Rectal smooth muscle tissue (tissue), 1 donor: ENCODE results near the gene TP63.
"Not testable (repeated sequence)": the region's sequence is repeated elsewhere in the genome, so short reads cannot be mapped to it uniquely, and the experiment has no call there.

Experiments used
- H3K27ac ChIP-seq: one replicate; pipeline ENCODE4 v1.7.0; 2013; ENCODE audit warnings: low read depth, low read length, inconsistent platforms
- H3K27me3 ChIP-seq: one replicate; pipeline ENCODE4 v1.7.0; 2013; ENCODE audit warnings: low read length; ENCODE audit not compliant: control insufficient read depth, insufficient read depth
- H3K36me3 ChIP-seq: one replicate; pipeline ENCODE4 v1.7.0; 2013; ENCODE audit warnings: low read length; ENCODE audit not compliant: control insufficient read depth, insufficient read depth
- H3K4me1 ChIP-seq: one replicate; pipeline ENCODE4 v1.7.0; 2013; ENCODE audit warnings: low read length; ENCODE audit not compliant: control insufficient read depth, insufficient read depth
- H3K4me3 ChIP-seq: one replicate; pipeline ENCODE4 v1.7.0; 2013; ENCODE audit warnings: low read length
- H3K9ac ChIP-seq: one replicate; pipeline ENCODE4 v1.7.0; 2013; ENCODE audit warnings: low read length

TP63 gene

DNA sequence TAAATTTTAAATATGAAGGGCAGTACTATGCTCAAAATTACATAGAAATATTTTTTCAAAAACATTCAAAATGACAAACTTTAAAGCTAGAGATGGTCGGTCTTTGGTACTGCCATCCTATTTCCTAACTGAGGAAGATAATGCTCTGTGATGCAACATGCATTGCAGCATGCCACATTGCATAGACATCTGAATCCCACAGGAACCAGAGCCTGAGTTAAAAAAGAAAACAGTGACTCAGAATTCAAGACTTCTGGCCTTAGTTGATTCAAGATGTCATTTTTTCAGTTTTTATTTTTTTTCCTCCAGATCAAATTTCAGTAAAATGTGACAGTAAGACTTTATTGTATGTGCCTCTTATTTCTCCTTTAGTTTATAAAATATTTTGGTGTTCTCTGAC lies 33.1 kb downstream of the TP63 start:
- H3K27me3 ChIP-seq, result no peaks in the 10 kb centered on the region
- no peak overlapping the region for H3K9ac ChIP-seq
- no peaks in the 10 kb centered on the region for H3K36me3 ChIP-seq
- H3K4me1 ChIP-seq, result no peaks in the 10 kb centered on the region
- H3K4me3 ChIP-seq, result no peak overlapping the region
- no peak overlapping the region for H3K27ac ChIP-seq

DNA sequence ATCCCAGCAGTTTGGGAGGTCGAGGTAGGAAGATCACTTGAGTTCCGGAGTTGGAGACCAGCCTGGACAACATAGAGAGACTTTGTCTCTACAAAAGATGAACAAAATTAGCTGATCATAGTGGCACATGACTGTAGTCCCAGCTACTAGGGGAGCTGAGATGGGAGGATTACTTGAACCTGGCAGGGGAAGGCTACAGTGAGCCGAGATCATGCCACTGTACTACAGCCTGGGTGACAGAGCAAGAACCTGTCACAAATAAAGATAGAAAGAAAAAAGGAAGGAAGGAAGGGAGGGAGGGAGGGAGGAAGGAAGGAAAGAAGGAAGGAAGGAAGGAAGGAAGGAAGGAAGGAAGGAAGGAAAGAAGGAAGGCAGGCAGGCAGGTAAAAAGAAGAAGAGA lies 41.2 kb downstream of the TP63 start:
- H3K27me3 ChIP-seq, H3K9ac ChIP-seq, H3K4me3 ChIP-seq, H3K27ac ChIP-seq, H3K36me3 ChIP-seq, H3K4me1 ChIP-seq: not testable (repeated sequence)

DNA sequence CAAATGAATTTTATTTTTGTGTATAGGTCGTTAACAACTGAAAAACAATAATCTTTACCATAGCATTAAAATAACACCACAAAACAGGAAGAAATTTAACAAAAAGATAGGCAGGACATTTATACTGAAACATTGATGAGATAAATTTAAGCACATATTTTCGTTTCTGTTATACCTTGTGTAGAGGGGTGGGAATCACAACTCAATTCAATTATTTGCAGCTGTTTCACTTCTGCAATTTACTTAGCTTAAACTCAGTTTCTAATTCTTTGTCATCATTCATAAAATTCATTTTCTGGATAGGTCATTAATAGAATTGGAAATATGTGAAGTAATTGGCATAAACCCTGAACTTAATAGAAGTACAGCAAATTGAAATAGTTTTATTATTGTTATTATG lies 42.3 kb downstream of the TP63 start:
- no peak overlapping the region for H3K4me3 ChIP-seq
- H3K27me3 ChIP-seq, result no peaks in the 10 kb centered on the region
- H3K9ac ChIP-seq, result no peak overlapping the region
- no peaks in the 10 kb centered on the region for H3K4me1 ChIP-seq
- no peaks in the 10 kb centered on the region for H3K36me3 ChIP-seq
- no peak overlapping the region for H3K27ac ChIP-seq

DNA sequence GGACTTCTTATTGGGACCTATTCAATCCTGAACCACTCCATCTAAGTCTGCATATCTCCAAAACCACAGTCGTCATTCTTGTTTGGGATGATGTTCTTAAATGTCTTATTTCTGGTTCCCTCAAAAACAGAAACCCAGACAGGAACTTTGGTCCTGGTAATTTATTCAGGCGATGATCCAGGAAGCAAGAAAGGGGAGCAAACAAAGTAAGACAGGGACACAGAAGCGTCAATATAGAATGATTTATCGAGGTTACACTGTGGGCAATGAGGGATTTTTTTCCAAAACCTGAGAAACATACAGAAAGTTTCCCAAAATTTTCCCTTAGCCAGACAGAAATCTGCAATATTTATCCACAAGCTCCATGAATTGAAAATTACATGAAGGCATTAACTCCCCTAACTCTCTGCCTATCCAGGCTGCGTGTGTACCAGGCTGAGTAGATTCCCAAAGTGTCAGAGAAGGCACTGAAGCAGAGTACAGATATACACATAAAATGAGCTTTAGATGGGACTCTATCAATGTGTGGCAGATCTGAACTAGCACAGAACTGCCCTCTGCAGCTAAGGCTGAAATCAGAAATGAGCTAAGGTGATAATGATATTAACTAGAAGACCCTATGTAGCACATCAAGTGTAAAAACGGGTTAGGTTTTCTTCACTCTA lies 43.2 kb downstream of the TP63 start:
- Histone ChIP-seq H3K4me3 (no peak overlapping the region), H3K27ac (no peak overlapping the region), H3K9ac (no peak overlapping the region), H3K27me3 (no peaks in the 10 kb centered on the region), H3K4me1 (no peaks in the 10 kb centered on the region), H3K36me3 (no peaks in the 10 kb centered on the region)

DNA sequence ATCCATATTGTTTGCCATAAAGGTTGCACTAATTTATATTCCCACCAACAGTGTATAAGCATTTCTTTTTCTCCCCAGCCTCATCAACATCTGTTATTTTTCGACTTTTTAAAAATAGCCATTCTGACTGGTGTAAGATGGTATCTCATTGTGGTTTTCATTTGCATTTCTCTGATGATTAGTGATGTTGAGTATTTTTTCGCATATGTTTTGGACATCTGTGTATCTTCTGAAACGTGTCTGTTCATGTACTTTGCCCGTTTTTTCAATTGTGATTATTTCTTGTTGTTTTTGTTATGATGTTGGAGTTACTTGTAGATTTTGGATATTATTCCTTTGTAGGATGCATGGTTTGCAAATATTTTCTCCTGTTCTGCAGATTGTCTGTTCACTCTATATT lies 46.5 kb downstream of the TP63 start:
- H3K36me3 ChIP-seq, result no peaks in the 10 kb centered on the region
- no peaks in the 10 kb centered on the region for H3K27me3 ChIP-seq
- no peak overlapping the region for H3K4me3 ChIP-seq
- no peaks in the 10 kb centered on the region for H3K4me1 ChIP-seq
- no peak overlapping the region for H3K9ac ChIP-seq
- no peak overlapping the region for H3K27ac ChIP-seq

DNA sequence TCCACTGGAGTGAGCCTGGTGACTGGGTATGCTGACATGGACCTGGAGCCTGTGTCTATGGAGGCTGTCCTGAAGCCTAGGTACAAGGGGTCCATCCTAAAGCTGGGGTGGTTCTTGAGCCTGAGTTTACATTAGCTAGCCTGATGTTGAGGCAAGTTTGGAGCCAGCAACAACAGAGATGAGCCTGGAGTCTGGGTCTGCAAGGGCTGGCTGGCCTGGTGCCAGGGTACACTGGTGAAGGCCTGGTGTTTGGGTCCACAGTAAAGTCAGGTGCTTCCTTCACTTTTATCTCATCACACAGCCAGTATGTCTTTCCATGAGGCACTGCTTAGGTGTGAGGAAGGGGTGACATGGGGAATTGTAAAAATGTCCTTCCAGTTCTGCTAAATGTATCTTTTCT lies 49.5 kb downstream of the TP63 start:
- Histone ChIP-seq H3K4me1 (no peaks in the 10 kb centered on the region), H3K36me3 (no peaks in the 10 kb centered on the region), H3K27me3 (no peaks in the 10 kb centered on the region), H3K4me3 (no peak overlapping the region), H3K9ac (no peak overlapping the region), H3K27ac (no peak overlapping the region)

DNA sequence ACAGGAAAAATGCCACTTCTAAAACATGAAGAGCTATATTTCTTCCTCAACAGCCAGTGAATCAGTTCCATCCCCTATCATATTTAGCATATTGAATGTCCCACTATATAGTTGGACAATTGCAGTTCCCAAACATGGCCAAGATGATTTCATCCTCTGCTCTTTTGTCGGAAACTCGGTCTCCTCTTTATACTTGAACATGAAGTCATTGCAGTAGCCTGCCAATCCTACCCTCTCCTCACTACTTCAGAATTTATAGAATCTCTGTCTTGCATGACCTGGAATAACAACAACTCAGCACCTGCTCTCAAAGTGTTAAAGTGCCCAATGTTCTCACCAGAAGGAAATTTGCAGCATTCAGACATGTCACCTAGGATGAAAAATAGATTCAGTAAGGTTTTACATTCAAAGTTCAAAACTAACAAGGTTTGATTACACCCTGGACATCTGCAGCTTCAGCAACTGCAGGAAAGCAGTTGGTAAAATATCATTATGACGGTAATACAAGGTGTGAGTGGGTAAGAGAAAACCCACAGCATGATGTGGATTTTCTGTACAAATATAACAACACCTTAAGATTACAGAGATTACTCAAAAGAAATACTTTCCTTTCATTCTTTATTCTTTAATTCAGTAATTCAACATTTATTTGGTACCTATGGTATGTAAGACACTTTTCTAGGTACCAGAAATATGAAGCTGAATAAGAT lies 52.5 kb downstream of the TP63 start:
- H3K27ac ChIP-seq, result no peak overlapping the region
- H3K9ac ChIP-seq, result no peak overlapping the region
- H3K4me3 ChIP-seq, result no peak overlapping the region
- H3K4me1 ChIP-seq, result no peaks in the 10 kb centered on the region
- H3K36me3 ChIP-seq, result no peaks in the 10 kb centered on the region
- H3K27me3 ChIP-seq, result no peaks in the 10 kb centered on the region

DNA sequence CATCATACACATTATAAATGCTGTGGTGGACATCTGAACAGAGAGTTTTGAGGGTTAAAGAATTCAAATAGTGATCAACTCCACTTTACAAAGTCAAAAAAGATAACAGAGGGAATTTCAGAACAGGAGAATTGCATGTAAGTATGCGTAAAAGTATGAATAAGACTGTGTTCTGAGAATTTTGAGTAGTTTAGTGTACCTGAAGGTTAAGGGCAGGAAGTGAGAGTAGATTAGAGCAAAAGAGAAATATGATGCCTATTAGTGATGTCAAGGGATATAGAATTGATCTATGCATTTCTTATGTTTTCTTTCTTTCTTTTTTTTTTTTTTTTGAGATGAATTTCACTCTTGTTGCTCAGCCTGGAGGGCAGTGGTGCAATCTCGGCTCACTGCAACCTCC lies 53.1 kb downstream of the TP63 start:
- no peaks in the 10 kb centered on the region for H3K36me3 ChIP-seq
- H3K4me1 ChIP-seq, result no peaks in the 10 kb centered on the region
- no peak overlapping the region for H3K27ac ChIP-seq
- no peak overlapping the region for H3K9ac ChIP-seq
- H3K4me3 ChIP-seq, result no peak overlapping the region
- no peaks in the 10 kb centered on the region for H3K27me3 ChIP-seq

DNA sequence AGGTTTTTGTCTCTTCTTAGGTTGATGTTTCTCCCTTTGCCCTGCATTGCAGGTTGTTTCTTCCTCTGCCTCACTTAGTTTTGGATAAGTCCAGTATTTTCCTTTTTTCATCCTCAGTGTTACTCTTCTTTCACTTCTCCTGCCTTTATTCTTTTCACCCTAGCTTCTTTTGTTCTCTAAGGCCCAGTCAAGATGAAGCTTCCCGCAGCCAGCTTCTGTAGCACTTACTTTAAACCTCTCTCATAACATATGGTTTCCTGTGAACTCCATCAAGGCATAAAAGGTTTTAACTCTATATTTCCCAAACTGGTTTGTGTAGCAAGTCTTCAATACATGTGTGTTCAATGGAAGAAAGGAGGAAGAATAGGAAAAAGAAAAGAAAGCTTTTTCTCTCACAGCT lies 54.1 kb downstream of the TP63 start:
- Histone ChIP-seq H3K27ac (no peak overlapping the region), H3K9ac (no peak overlapping the region), H3K4me1 (no peaks in the 10 kb centered on the region), H3K4me3 (no peak overlapping the region), H3K36me3 (no peaks in the 10 kb centered on the region), H3K27me3 (no peaks in the 10 kb centered on the region)

DNA sequence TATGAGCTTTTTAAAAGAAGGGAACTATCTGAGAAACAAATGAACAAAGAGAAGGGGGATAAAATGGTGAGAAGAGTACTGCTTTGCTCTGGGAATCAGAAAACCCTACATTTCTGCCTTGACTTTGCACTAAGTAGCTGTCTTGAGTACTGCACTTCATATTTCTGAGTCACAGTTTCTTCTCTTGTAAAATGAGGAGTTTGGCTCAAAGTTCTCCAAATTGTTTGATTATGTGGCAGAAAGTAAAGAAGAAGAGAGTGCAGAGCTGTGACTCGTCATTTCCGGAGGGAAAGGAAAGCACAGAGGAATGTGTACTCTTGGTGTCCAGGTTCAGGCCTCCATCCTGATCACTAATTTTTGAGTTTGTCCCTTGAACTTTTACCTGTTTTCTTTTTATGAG lies 54.7 kb downstream of the TP63 start:
- Histone ChIP-seq H3K4me3 (no peak overlapping the region), H3K27ac (no peak overlapping the region), H3K9ac (no peak overlapping the region), H3K36me3 (no peaks in the 10 kb centered on the region), H3K27me3 (no peaks in the 10 kb centered on the region), H3K4me1 (no peaks in the 10 kb centered on the region)

DNA sequence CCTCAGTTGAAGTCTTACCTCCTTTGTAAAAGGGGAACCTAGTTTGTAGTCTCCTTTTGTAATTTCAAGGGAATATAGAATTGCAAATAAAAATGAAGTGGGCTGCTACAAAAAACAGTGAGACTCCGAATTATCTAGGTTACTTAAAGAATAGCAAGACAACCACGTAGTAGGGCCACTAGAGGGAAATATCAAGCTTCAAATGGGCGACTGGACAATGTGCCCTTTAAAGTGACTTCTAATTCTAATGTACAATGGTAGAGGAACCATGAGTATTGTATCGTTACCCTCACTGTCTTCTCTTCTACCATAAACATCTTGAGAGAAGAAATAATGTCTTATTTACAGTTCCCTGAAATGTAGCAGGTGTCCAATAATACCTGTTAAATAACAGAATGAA lies 56.3 kb downstream of the TP63 start:
- Histone ChIP-seq H3K9ac (no peak overlapping the region), H3K27me3 (no peaks in the 10 kb centered on the region), H3K4me1 (no peaks in the 10 kb centered on the region), H3K36me3 (no peaks in the 10 kb centered on the region), H3K4me3 (no peak overlapping the region), H3K27ac (no peak overlapping the region)

DNA sequence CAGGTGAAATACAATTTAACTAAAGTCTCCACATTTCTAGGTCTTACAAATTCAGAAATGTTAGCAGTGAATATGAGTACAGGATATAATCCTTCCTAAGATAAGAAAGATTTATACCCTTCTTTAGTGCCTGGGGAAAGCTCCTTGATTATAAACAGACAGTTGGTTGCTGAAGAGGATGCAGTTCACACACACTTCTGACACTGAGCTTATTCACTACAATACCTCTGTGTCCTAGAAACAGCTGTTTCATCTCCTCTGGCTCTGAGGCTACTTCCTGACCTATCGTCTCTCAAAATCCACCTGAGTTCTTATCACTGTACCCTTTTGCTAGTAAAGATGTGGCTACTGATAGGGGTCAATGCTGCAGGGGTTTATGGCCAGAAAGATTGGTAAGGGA lies 57.1 kb downstream of the TP63 start:
- H3K27me3 ChIP-seq, result no peaks in the 10 kb centered on the region
- H3K36me3 ChIP-seq, result no peaks in the 10 kb centered on the region
- H3K4me3 ChIP-seq, result no peak overlapping the region
- H3K9ac ChIP-seq, result no peak overlapping the region
- H3K4me1 ChIP-seq, result no peaks in the 10 kb centered on the region
- H3K27ac ChIP-seq, result no peak overlapping the region

DNA sequence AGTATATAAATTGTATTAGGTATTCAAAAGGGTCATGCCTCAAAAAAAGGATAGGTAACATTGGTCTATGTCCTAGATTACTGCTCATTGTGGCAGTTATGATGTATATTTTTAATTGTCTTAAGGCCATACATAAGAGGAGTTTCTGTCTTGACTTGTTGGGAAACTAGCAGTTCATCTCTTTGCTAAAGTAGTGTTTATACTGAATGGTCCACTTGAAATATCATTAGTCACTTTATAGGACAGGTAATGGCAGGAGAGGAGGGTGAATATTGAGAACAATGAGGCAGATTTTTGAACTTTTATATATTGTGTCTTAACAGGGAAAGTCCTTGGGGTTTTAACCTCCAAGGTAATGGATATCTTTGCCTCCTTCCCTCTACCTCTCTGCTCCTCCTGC lies 58.4 kb downstream of the TP63 start:
- Histone ChIP-seq H3K27ac (no peak overlapping the region), H3K27me3 (no peaks in the 10 kb centered on the region), H3K4me3 (no peak overlapping the region), H3K4me1 (no peaks in the 10 kb centered on the region), H3K36me3 (no peaks in the 10 kb centered on the region), H3K9ac (no peak overlapping the region)
